Psoas muscle (tissue), 8 donors: ENCODE results near the gene ZNF267. TPM values are rescaled to one million over a fixed set of nuclear protein-coding genes. Genes with fewer than 3 reads are reported as not detected.
"Not testable (repeated sequence)": the region's sequence is repeated elsewhere in the genome, so short reads cannot be mapped to it uniquely, and the experiment has no call there.

ENCODE experiments used
- ATAC-seq, 4 donors: fragments of 200-7000 bp; cut with Tn5 transposase; one replicate each; pipeline ENCODE4 v1.9.1; 2020; ENCODE audit warnings: moderate library complexity in 3 of 4, mild to moderate bottlenecking in 2 of 4
- DNase-seq, 2 donors: peaks; one replicate each; pipeline ENCODE4 v3.0.0-alpha.2; 2020
- H3K27ac ChIP-seq: fragments of 200-600 bp; one replicate; pipeline ENCODE4 v1.8.0; 2022
- H3K27me3 ChIP-seq, 3 donors: fragments of 200-600 bp in 1 of 3; one replicate each; pipeline versions ENCODE4 v1.6.1 to v1.8.0; 2013 to 2022; ENCODE audit warnings: low read length in 2 of 3, mild to moderate bottlenecking in 2 of 3, moderate library complexity in 1 of 3; ENCODE audit not compliant: insufficient read depth in 3 of 3
- H3K36me3 ChIP-seq, 2 donors: fragments of 200-600 bp in 1 of 2; one replicate each; pipeline versions ENCODE4 v1.6.1 to v1.8.0; 2013 to 2022; ENCODE audit warnings: low read depth in 1 of 2, mild to moderate bottlenecking in 1 of 2, moderate library complexity in 1 of 2; ENCODE audit not compliant: insufficient read depth in 1 of 2
- H3K4me1 ChIP-seq: fragments of 200-600 bp; one replicate; pipeline ENCODE4 v1.8.0; 2022
- H3K4me3 ChIP-seq: fragments of 200-600 bp; one replicate; pipeline ENCODE4 v1.8.0; 2022; ENCODE audit warnings: mild to moderate bottlenecking
- H3K9me3 ChIP-seq: fragments of 200-600 bp; one replicate; pipeline ENCODE4 v1.8.0; 2022
- WGBS, 3 donors: extraction: QIAGEN DNeasy Blood & Tissue Kit; methylation state at CpG; one replicate each; pipeline versions ENCODE4 v1.1.6 to v1.1.7; 2013; 5-methylcytosine and 5-hydroxymethylcytosine counted together
- intact Hi-C, 2 donors: fragments of 100-400 bp; cut with DNase I; formaldehyde crosslinking; loops; one replicate each; pipeline versions ENCODE4 v1.11.0 to v1.14.2; 2022
- polyA plus RNA-seq, 3 donors: library from polyadenylated mRNA; stranded (reverse); fragments of 200-250 nt; gene quantifications; one replicate each; pipeline ENCODE4 v1.2.3, GENCODE V29; 2013
- total RNA-seq, 4 donors: library from RNA; stranded (reverse); fragmentation: NEBNext Ultra II Directional in 2 of 4; extraction: Animal tissue kit (Norgen Biotek cat#: 25700) in 2 of 4; gene quantifications; one replicate each; pipeline versions ENCODE4 v1.2.1 to v1.2.4, GENCODE V29; 2021 to 2023
- donor health status: healthy with polysubstance abuse.
- donor health status: DM: no; HTN: no; CAD: no; lungs with moderate emphysema.
- donor health status: Bipolar disorder and iron deficiency.
- donor health status: healthy.
- donor health status: DM: yes; HTN: yes; CAD: no.
- donor health status: DM: no; HTN: no; CAD: no.
- donor health status: DM: no; HTN: no; CAD: no.
- donor health status: DM: yes; HTN: yes; CAD: no.

ZNF267 gene
- total and polyA plus RNA-seq, 7 donors: 4.1 to 33.2 (median 9.4) TPM

GRCh38 chr16:31960186-31960910 is 86.7 kb downstream of the ZNF267 start:
- intact Hi-C loops, H3K27ac ChIP-seq, ATAC-seq, H3K9me3 ChIP-seq, H3K36me3 ChIP-seq, DNase-seq, H3K4me1 ChIP-seq, H3K4me3 ChIP-seq, H3K27me3 ChIP-seq: not testable (repeated sequence)
- WGBS, 3 donors: 66 to 68% (median 66%) methylated on average over 22 of the region's 22 CpGs
